ENCODE data around the gene FN1. TPM values are rescaled to one million over a fixed set of nuclear protein-coding genes. Genes with fewer than 3 reads are reported as not detected.

The FN1 gene
- total RNA-seq, 4 donors from 2014 or later: 45.8 to 78.1 (median 52.7) TPM

- H3K4me3 ChIP-seq: no peak overlapping the region
- TF ChIP-seq POLR2A (IDR thresholded peaks at IDR 0.05): no peak
- no peak for TF ChIP-seq POLR2AphosphoS5 (IDR thresholded peaks at IDR 0.05)
- TF ChIP-seq EP300 (IDR thresholded peaks at IDR 0.05): no peak
- TF ChIP-seq CTCF (IDR thresholded peaks at IDR 0.05): no peak
- DNase-seq (ENCODE audit: low spot score in 2 of 2): no peak
- peaks cover 41% of the 10 kb centered on the region for H3K36me3 ChIP-seq
- H3K4me1 ChIP-seq: no peaks in the 10 kb centered on the region
- H3K27ac ChIP-seq: no peak overlapping the region
- H3K27me3 ChIP-seq: no peaks in the 10 kb centered on the region
- WGBS: 75% methylated on average over 2 of the region's 2 CpGs
- no peaks in the 10 kb centered on the region for H3K9me3 ChIP-seq
These were observed 72.3 kb downstream of the FN1 start for GRCh38 chr2:215363461-215364156.

- H3K36me3 ChIP-seq: peaks cover 41% of the 10 kb centered on the region
- no peaks in the 10 kb centered on the region for H3K27me3 ChIP-seq
- H3K9me3 ChIP-seq: no peaks in the 10 kb centered on the region
- H3K4me3 ChIP-seq: no peak overlapping the region
- 87% methylated on average over 2 of the region's 2 CpGs for WGBS
- no peak for DNase-seq (ENCODE audit: low spot score in 2 of 2)
- H3K27ac ChIP-seq: no peak overlapping the region
- no peak for TF ChIP-seq EP300 (IDR thresholded peaks at IDR 0.05)
- no peak for TF ChIP-seq POLR2AphosphoS5 (IDR thresholded peaks at IDR 0.05)
- TF ChIP-seq CTCF (IDR thresholded peaks at IDR 0.05): no peak
- no peak for TF ChIP-seq POLR2A (IDR thresholded peaks at IDR 0.05)
- H3K4me1 ChIP-seq: no peaks in the 10 kb centered on the region
These were observed 72.8 kb downstream of the FN1 start for GRCh38 chr2:215363039-215363438.

DNA sequence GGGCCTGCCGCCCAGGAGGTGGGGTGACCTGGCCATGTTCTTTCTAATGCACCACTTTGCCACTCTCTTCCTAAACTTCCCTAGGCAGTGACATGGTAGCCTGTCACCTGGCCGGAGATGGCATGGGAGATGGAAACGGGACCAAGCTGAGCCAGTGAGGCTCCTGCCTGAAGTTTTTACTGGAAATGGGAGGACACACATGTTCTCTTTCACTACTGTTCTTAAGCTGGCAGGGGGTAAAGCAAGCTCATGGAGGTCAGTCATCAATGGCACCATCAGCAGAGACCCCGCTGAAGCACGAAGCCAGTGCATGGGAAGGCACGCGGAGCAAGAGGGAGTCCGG lies 73.3 kb downstream of the FN1 start:
- no peak overlapping the region for H3K27ac ChIP-seq
- WGBS: 90% methylated on average over 8 of the region's 8 CpGs
- no peak overlapping the region for H3K4me3 ChIP-seq
- no peak for DNase-seq (ENCODE audit: low spot score in 2 of 2)
- H3K36me3 ChIP-seq: peaks cover 41% of the 10 kb centered on the region
- no peaks in the 10 kb centered on the region for H3K27me3 ChIP-seq
- H3K4me1 ChIP-seq: no peaks in the 10 kb centered on the region
- TF ChIP-seq POLR2A (IDR thresholded peaks at IDR 0.05): no peak
- TF ChIP-seq EP300 (IDR thresholded peaks at IDR 0.05): no peak
- TF ChIP-seq POLR2AphosphoS5 (IDR thresholded peaks at IDR 0.05): no peak
- TF ChIP-seq CTCF (IDR thresholded peaks at IDR 0.05): no peak
- H3K9me3 ChIP-seq: no peaks in the 10 kb centered on the region

DNA sequence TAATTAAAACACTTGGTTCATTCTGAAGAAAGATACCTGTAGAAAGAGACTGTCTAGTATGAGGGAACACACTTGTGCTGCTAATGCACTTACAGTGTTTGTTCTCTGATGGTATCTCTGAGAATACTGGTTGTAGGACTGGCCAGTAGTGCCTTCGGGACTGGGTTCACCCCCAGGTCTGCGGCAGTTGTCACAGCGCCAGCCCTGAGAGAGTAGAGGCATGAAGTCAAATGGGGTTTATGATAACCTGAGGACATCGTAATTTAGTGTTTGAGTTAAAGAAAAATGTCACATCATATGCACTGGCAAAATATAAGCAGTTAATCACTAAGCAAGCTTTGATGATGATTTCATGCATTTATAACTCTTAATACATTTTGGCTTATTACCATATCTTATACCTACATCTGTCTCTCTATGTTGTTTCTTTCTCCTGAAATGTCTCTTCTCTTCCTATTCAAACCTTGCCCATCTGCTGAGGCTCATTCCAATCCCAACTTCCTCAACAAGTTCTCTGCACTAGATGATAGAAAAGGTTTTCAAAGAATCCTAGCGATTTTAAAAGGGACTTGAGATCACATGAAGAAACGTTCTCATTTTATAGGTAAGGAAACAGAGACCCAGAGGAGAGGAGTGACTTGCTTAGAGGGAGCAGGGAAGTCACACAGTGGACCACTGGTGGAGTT lies 73.8 kb downstream of the FN1 start:
- 74% methylated on average over 6 of the region's 6 CpGs for WGBS
- no peaks in the 10 kb centered on the region for H3K27me3 ChIP-seq

More for the DNA sequence above, 73.8 kb downstream of the FN1 start:
- no peaks in the 10 kb centered on the region for H3K4me1 ChIP-seq
- TF ChIP-seq POLR2A (IDR thresholded peaks at IDR 0.05): no peak
- TF ChIP-seq EP300 (IDR thresholded peaks at IDR 0.05): no peak
- no peak for TF ChIP-seq POLR2AphosphoS5 (IDR thresholded peaks at IDR 0.05)
- TF ChIP-seq CTCF (IDR thresholded peaks at IDR 0.05): no peak
- no peaks in the 10 kb centered on the region for H3K9me3 ChIP-seq
- H3K36me3 ChIP-seq: peaks cover 41% of the 10 kb centered on the region
- DNase-seq (ENCODE audit: low spot score in 2 of 2): no peak
- H3K27ac ChIP-seq: no peak overlapping the region
- no peak overlapping the region for H3K4me3 ChIP-seq
